ENCODE measurements around the gene SLN.

DNA sequence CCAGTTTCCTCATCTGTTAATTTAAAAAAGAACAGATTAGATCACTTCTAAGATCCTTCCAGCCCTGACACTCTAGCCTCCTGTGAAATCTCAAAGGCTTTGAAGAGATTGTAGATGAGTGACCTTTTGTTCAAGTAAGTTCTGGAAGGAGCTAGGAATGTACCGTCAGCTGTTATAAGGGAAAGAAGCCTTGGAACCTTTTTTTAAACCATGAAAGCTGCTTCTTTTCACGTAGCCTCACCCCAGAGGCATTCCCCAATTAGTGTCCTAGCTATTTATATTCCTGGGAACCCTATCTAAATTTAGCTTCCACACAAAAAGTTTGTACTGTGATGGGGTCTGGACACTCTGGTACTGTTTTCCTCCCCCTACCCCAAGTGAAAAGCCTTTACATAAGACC lies 35.8 kb upstream of the SLN start:
- TF ChIP-seq, protein P1, sequence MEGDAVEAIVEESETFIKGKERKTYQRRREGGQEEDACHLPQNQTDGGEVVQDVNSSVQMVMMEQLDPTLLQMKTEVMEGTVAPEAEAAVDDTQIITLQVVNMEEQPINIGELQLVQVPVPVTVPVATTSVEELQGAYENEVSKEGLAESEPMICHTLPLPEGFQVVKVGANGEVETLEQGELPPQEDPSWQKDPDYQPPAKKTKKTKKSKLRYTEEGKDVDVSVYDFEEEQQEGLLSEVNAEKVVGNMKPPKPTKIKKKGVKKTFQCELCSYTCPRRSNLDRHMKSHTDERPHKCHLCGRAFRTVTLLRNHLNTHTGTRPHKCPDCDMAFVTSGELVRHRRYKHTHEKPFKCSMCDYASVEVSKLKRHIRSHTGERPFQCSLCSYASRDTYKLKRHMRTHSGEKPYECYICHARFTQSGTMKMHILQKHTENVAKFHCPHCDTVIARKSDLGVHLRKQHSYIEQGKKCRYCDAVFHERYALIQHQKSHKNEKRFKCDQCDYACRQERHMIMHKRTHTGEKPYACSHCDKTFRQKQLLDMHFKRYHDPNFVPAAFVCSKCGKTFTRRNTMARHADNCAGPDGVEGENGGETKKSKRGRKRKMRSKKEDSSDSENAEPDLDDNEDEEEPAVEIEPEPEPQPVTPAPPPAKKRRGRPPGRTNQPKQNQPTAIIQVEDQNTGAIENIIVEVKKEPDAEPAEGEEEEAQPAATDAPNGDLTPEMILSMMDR (IDR thresholded peaks at IDR 0.05), result no peak
- TF ChIP-seq ZFX (IDR thresholded peaks at IDR 0.05; ENCODE audit: borderline replicate concordance), result no peak
